Activated CD4-positive, alpha-beta T cell treated with anti-CD3 and anti-CD28 coated beads for 36 hours (primary cell): ENCODE data around the gene SIKE1. TPM values are rescaled to one million over a fixed set of nuclear protein-coding genes. Genes with fewer than 3 reads are reported as not detected.
"Not testable (repeated sequence)": the region's sequence is repeated elsewhere in the genome, so short reads cannot be mapped to it uniquely, and the experiment has no call there.

Experiments used
- ATAC-seq: fragments of 200-7000 bp; cut with Tn5 transposase; one replicate; pipeline ENCODE4 v1.10.0; 2021; ENCODE audit warnings: mild to moderate bottlenecking, moderate library complexity
- CTCF ChIA-PET: fragments of 350-600 bp; sonication (Branson Sonifier 250); formaldehyde crosslinking; loops from one replicate; lab custom pipeline; 2021; ENCODE audit warnings: antibody characterized with exemption; lab: Charles Lee
- POLR2A ChIA-PET: fragments of 350-600 bp; sonication (Branson Sonifier 250); formaldehyde crosslinking; loops from one replicate; lab custom pipeline; 2021; ENCODE audit warnings: antibody characterized with exemption, inconsistent platforms; lab: Charles Lee
- DNase-seq: peaks from one replicate; pipeline ENCODE4 v3.0.0-alpha.2; 2020
- H3K27ac Mint-ChIP-seq: one replicate; pipeline ENCODE4 v1.8.0; 2021; ENCODE audit warnings: mixed read lengths
- H3K27me3 Mint-ChIP-seq: one replicate; pipeline ENCODE4 v1.8.0; 2021; ENCODE audit warnings: mixed read lengths
- H3K36me3 Mint-ChIP-seq: one replicate; pipeline ENCODE4 v1.8.0; 2021; ENCODE audit warnings: low read depth, mixed read lengths
- H3K4me1 Mint-ChIP-seq: one replicate; pipeline ENCODE4 v1.8.0; 2021; ENCODE audit warnings: mixed read lengths
- H3K4me3 Mint-ChIP-seq: one replicate; pipeline ENCODE4 v1.8.0; 2021; ENCODE audit warnings: mild to moderate bottlenecking, moderate library complexity, mixed read lengths
- H3K9me3 Mint-ChIP-seq: one replicate; pipeline ENCODE4 v1.8.0; 2021; ENCODE audit warnings: low read depth, mixed read lengths
- intact Hi-C, 2 experiments: fragments of 100-400 bp; cut with DNase I in 1 of 2; cut with micrococcal nuclease in 1 of 2; formaldehyde crosslinking; loops; one replicate each; pipeline versions ENCODE4 v1.14.2 to v1.15.1; 2022 to 2024; cut with DNase I, micrococcal nuclease
- total RNA-seq, 2 experiments: library from RNA; stranded (reverse); gene quantifications; one replicate each; pipeline ENCODE4 v1.2.3, GENCODE V29; 2021

The SIKE1 gene
- total RNA-seq, 2 experiments from 2014 or later = 56.9 to 67.2 TPM

- H3K4me3 Mint-ChIP-seq = peak overlapping the region; percentile 99
- ATAC-seq = peak; percentile 14
- peaks cover 44% of the 10 kb centered on the region for H3K36me3 Mint-ChIP-seq
- no peaks in the 10 kb centered on the region for H3K27me3 Mint-ChIP-seq
- peaks cover 3% of the 10 kb centered on the region for H3K9me3 Mint-ChIP-seq
- peak overlapping the region; percentile 99 for H3K27ac Mint-ChIP-seq
- POLR2A ChIA-PET = interaction anchor here (1.5 to 2.1 kb wide), 2 partner anchors 10 to 246 kb away, joined by 4 to 9 read pairs; partner anchors contain the start of gene TRIM33
- intact Hi-C loops = loop anchor here (1.0 to 5.0 kb wide), 9 partner anchors 10 to 1799 kb away; partner anchors contain the start of genes HIPK1 (in 1 of the 2), RSBN1 (in 1 of the 2) and SLC16A1 (in 1 of the 2)
- peak; percentile 16 for DNase-seq
- H3K4me1 Mint-ChIP-seq = peaks cover 67% of the 10 kb centered on the region
- CTCF ChIA-PET = interaction anchor here (1.0 to 2.1 kb wide), 4 partner anchors 9 to 40 kb away, joined by 4 to 6 read pairs (median 4); partner anchors contain the start of gene NRAS
Measured at GRCh38 chr1:114756009-114756892, 24.2 kb downstream of the SIKE1 start.

- Mint-ChIP-seq H3K9me3 (peaks cover 3% of the 10 kb centered on the region), H3K36me3 (peaks cover 50% of the 10 kb centered on the region), H3K27me3 (no peaks in the 10 kb centered on the region), H3K27ac (peak overlapping the region; percentile 99), H3K4me1 (peaks cover 77% of the 10 kb centered on the region), H3K4me3 (peak overlapping the region; percentile 99)
- intact Hi-C loops = loop anchor here (1.0 to 5.0 kb wide), 5 partner anchors 9 to 1798 kb away; partner anchors contain the start of gene SLC16A1 (in 1 of the 2)
- no peak for DNase-seq
- ATAC-seq = no peak
- ChIA-PET CTCF (interaction anchor here (0.6 to 2.1 kb wide), 5 partner anchors 8 to 108 kb away, joined by 3 to 6 read pairs (median 4); partner anchors contain the start of gene NRAS), POLR2A (interaction anchor here (0.6 to 2.1 kb wide), 2 partner anchors 9 to 314 kb away, joined by 6 to 9 read pairs; no protein-coding TSS in a partner anchor)
Measured at GRCh38 chr1:114755006-114755931, 25.2 kb downstream of the SIKE1 start.

- peaks cover 62% of the 10 kb centered on the region for H3K36me3 Mint-ChIP-seq
- CTCF ChIA-PET = interaction anchor here (0.6 to 0.7 kb wide), 2 partner anchors 9 to 362 kb away, joined by 3 to 4 read pairs; no protein-coding TSS in a partner anchor
- intact Hi-C loops, ATAC-seq, H3K27me3 Mint-ChIP-seq, H3K9me3 Mint-ChIP-seq: not testable (repeated sequence)
- H3K4me1 Mint-ChIP-seq = peaks cover 86% of the 10 kb centered on the region
- H3K27ac Mint-ChIP-seq = peak overlapping the region; percentile 80
- peak; percentile 47 for DNase-seq
- peak overlapping the region; percentile 99 for H3K4me3 Mint-ChIP-seq
- POLR2A ChIA-PET = interaction anchor here (0.9 kb wide), 1 partner anchor 244 kb away, joined by 3 read pairs; no protein-coding TSS in a partner anchor
Measured at GRCh38 chr1:114753702-114754101, 26.8 kb downstream of the SIKE1 start.

- ChIA-PET POLR2A (interaction anchor here (0.9 kb wide), 1 partner anchor 243 kb away, joined by 3 read pairs; no protein-coding TSS in a partner anchor), CTCF (interaction anchor here (0.6 to 0.7 kb wide), 2 partner anchors 9 to 363 kb away, joined by 3 to 4 read pairs; no protein-coding TSS in a partner anchor)
- no peak for DNase-seq
- Mint-ChIP-seq H3K9me3 (no peaks in the 10 kb centered on the region), H3K4me3 (no peak overlapping the region), H3K27me3 (no peaks in the 10 kb centered on the region), H3K36me3 (peaks cover 68% of the 10 kb centered on the region), H3K27ac (no peak overlapping the region), H3K4me1 (peaks cover 86% of the 10 kb centered on the region)
- no peak for ATAC-seq
- intact Hi-C loops = no loop called here
Measured at GRCh38 chr1:114753143-114753542, 27.3 kb downstream of the SIKE1 start.

- Mint-ChIP-seq H3K27ac (peak overlapping the region; percentile 42), H3K9me3 (no peaks in the 10 kb centered on the region), H3K27me3 (no peaks in the 10 kb centered on the region), H3K36me3 (peaks cover 62% of the 10 kb centered on the region), H3K4me1 (peaks cover 93% of the 10 kb centered on the region), H3K4me3 (peak overlapping the region; percentile 30)
- DNase-seq (no peak), ATAC-seq (no peak)
- ChIA-PET POLR2A (no interaction called here), CTCF (no interaction called here)
- intact Hi-C loops = loop anchor here in 1 of 2 experiments (1.0 kb wide), 1 partner anchor 11 kb away; no protein-coding TSS in a partner anchor
Measured at GRCh38 chr1:114750780-114751179, 29.7 kb downstream of the SIKE1 start.

GRCh38 chr1:114749835-114750234 is 30.6 kb downstream of the SIKE1 start:
- Mint-ChIP-seq H3K9me3 (no peaks in the 10 kb centered on the region), H3K4me3 (no peak overlapping the region), H3K36me3 (peaks cover 63% of the 10 kb centered on the region), H3K27me3 (no peaks in the 10 kb centered on the region), H3K4me1 (peaks cover 91% of the 10 kb centered on the region), H3K27ac (peak overlapping the region; percentile 63)
- ChIA-PET POLR2A (no interaction called here), CTCF (no interaction called here)
- intact Hi-C loops = loop anchor here in 1 of 2 experiments (10.0 kb wide), 1 partner anchor 345 kb away; no protein-coding TSS in a partner anchor
- ATAC-seq (no peak), DNase-seq (no peak)

- Mint-ChIP-seq H3K4me3 (no peak overlapping the region), H3K9me3 (no peaks in the 10 kb centered on the region), H3K36me3 (peaks cover 61% of the 10 kb centered on the region), H3K4me1 (peaks cover 87% of the 10 kb centered on the region), H3K27me3 (no peaks in the 10 kb centered on the region), H3K27ac (peak overlapping the region; percentile 29)
- CTCF ChIA-PET = interaction anchor here (0.6 to 1.3 kb wide), 4 partner anchors 9 to 44 kb away, joined by 3 to 4 read pairs (median 4); no protein-coding TSS in a partner anchor
- DNase-seq (peak; percentile 48), ATAC-seq (peak; percentile 82)
- POLR2A ChIA-PET = interaction anchor here (0.7 to 1.5 kb wide), 3 partner anchors 9 to 31 kb away, joined by 3 to 9 read pairs (median 4); partner anchors contain the start of gene CSDE1
- intact Hi-C loops = loop anchor here (1.0 to 10.0 kb wide), 3 partner anchors 9 to 348 kb away; no protein-coding TSS in a partner anchor
Measured at GRCh38 chr1:114746450-114747121, 33.9 kb downstream of the SIKE1 start.

GRCh38 chr1:114745291-114745690 is 35.2 kb downstream of the SIKE1 start:
- intact Hi-C loops = loop anchor here in 1 of 2 experiments (10.0 kb wide), 1 partner anchor 350 kb away; no protein-coding TSS in a partner anchor
- peak overlapping the region; percentile 37 for H3K27ac Mint-ChIP-seq
- ATAC-seq (peak; percentile 80), DNase-seq (peak; percentile 29)
- H3K9me3 Mint-ChIP-seq = no peaks in the 10 kb centered on the region
- H3K4me1 Mint-ChIP-seq = peaks cover 80% of the 10 kb centered on the region
- CTCF ChIA-PET = interaction anchor here (0.9 to 2.4 kb wide), 2 partner anchors 10 to 23 kb away, joined by 3 to 6 read pairs; no protein-coding TSS in a partner anchor
- H3K4me3 Mint-ChIP-seq = no peak overlapping the region
- peaks cover 57% of the 10 kb centered on the region for H3K36me3 Mint-ChIP-seq
- H3K27me3 Mint-ChIP-seq = no peaks in the 10 kb centered on the region
- POLR2A ChIA-PET = no interaction called here

- H3K9me3 Mint-ChIP-seq = no peaks in the 10 kb centered on the region
- POLR2A ChIA-PET = interaction anchor here (0.7 kb wide), 1 partner anchor 22 kb away, joined by 3 read pairs; no protein-coding TSS in a partner anchor
- H3K36me3 Mint-ChIP-seq = peaks cover 54% of the 10 kb centered on the region
- intact Hi-C loops = loop anchor here in 1 of 2 experiments (2.0 to 10.0 kb wide), 2 partner anchors 15 to 353 kb away; partner anchors contain the start of gene CSDE1
- CTCF ChIA-PET = interaction anchor here (0.8 to 1.3 kb wide), 2 partner anchors 15 to 24 kb away, joined by 3 read pairs; no protein-coding TSS in a partner anchor
- ATAC-seq = no peak
- no peak for DNase-seq
- peak overlapping the region; percentile 51 for H3K27ac Mint-ChIP-seq
- H3K27me3 Mint-ChIP-seq = no peaks in the 10 kb centered on the region
- peaks cover 59% of the 10 kb centered on the region for H3K4me1 Mint-ChIP-seq
- no peak overlapping the region for H3K4me3 Mint-ChIP-seq
Measured at GRCh38 chr1:114741963-114742746, 38.3 kb downstream of the SIKE1 start.
